H1 (cell line): ENCODE data around the gene PATL2.

Experiments
- BACH1 ChIP-seq: IDR thresholded peaks from 2 replicates; pipeline ENCODE4 v1.6.1; 2012; ENCODE audit warnings: low read length, improper control_type of control experiment
- BCL11A ChIP-seq, 2 experiments: IDR thresholded peaks; one replicate each; pipeline ENCODE4 v1.6.1; 2011; ENCODE audit warnings: low read depth in 2 of 2, low read length in 2 of 2, mild to moderate bottlenecking in 2 of 2
- EZH2 ChIP-seq: fragments of 200-600 bp; sonication (generic); IDR thresholded peaks from 2 replicates; pipeline ENCODE4 v1.7.1; 2012; ENCODE audit warnings: low read depth, mild to moderate bottlenecking, moderate library complexity, low read length, inconsistent platforms; ENCODE audit not compliant: severe bottlenecking
- GABPA ChIP-seq: IDR thresholded peaks from 2 replicates; pipeline ENCODE4 v1.6.1; 2011; ENCODE audit warnings: mild to moderate bottlenecking, low read length, moderate library complexity, borderline replicate concordance; ENCODE audit not compliant: insufficient read depth
- HDAC2 ChIP-seq, 2 experiments: fragments of 300-600 bp in 1 of 2; sonication (generic) in 1 of 2; IDR thresholded peaks; 2 replicates each; pipeline ENCODE4 v1.6.1; 2011 to 2012; ENCODE audit warnings: low read depth in 2 of 2, low read length in 2 of 2, mild to moderate bottlenecking in 2 of 2, moderate library complexity in 2 of 2, borderline replicate concordance in 1 of 2, inconsistent platforms in 1 of 2
- HDAC6 ChIP-seq: IDR thresholded peaks from one replicate; pipeline ENCODE4 v1.7.1; 2012; ENCODE audit warnings: low read depth, mild to moderate bottlenecking, inconsistent platforms, low read length, moderate library complexity
- KDM1A ChIP-seq: fragments of 200-600, 300-600 bp; sonication (generic); IDR thresholded peaks from 2 replicates; pipeline ENCODE4 v1.7.1; 2016; ENCODE audit warnings: mild to moderate bottlenecking, low read length, borderline replicate concordance
- MAFK ChIP-seq: IDR thresholded peaks from 2 replicates; pipeline ENCODE4 v1.6.1; 2012; ENCODE audit warnings: low read depth, mild to moderate bottlenecking, improper control_type of control experiment, low read length
- POLR2A ChIP-seq, 2 experiments: IDR thresholded peaks; 1 replicate in 1 of 2; 2 replicates in 1 of 2; pipeline ENCODE4 v1.6.1; 2011; ENCODE audit warnings: low read depth in 2 of 2, low read length in 2 of 2, mild to moderate bottlenecking in 2 of 2; ENCODE audit errors: control extremely low read depth in 1 of 2
- POLR2AphosphoS5 ChIP-seq: IDR thresholded peaks from 2 replicates; pipeline ENCODE4 v1.6.1; 2011; ENCODE audit warnings: low read depth, low read length
- RAD21 ChIP-seq, 2 experiments: IDR thresholded peaks in 1 of 2; conservative IDR thresholded peaks in 1 of 2; 2 replicates each; pipeline ENCODE4 v1.6.1; 2011; ENCODE audit warnings: low read depth in 2 of 2, low read length in 2 of 2, improper control_type of control experiment in 1 of 2, inconsistent platforms in 1 of 2, mild to moderate bottlenecking in 1 of 2, moderate library complexity in 1 of 2
- TF ChIP-seq, protein P1 (sequence below), 3 experiments: IDR thresholded peaks; 1 replicate in 2 of 3; 2 replicates in 1 of 3; pipeline versions ENCODE4 v1.5.1 to v1.6.1; 2011; ENCODE audit warnings: low read length in 3 of 3, mild to moderate bottlenecking in 3 of 3, inconsistent platforms in 2 of 3, low read depth in 1 of 3, moderate library complexity in 1 of 3; ENCODE audit not compliant: insufficient read depth in 1 of 3; ENCODE audit errors: control extremely low read depth in 1 of 3

DNA sequence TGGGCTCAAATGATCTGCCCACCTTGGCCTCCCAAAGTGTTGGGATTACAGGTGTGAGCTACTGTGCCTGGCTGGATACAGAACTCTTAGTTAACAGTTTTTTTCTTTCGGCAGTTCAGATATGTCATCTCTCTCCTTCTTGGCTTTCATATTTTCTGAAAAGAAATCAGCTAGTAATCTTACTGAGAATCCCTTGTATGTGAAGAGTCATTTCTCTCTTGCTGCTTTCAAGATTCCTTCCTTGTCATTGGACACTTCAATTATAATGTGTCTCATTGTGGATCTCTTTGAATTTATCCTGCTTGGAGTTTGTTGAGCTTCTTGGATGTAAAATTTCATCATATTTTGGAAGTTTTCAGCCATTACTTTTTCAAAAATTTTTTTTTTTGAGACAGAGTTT is 42.2 kb upstream of the PATL2 start:
- TF ChIP-seq POLR2A (IDR thresholded peaks at IDR 0.05; ENCODE audit: control extremely low read depth in 1 of 2, low read depth in 2 of 2, low read length in 2 of 2) (no peak), GABPA (no peak), BCL11A (IDR thresholded peaks at IDR 0.05; ENCODE audit: low read depth in 2 of 2, low read length in 2 of 2) (no peak), KDM1A (no peak), RAD21 (IDR thresholded peaks at IDR 0.05 in 1 of 2, conservative IDR thresholded peaks at IDR 0.05 in 1 of 2; ENCODE audit: low read depth in 2 of 2, low read length in 2 of 2) (no peak), HDAC2 (IDR thresholded peaks at IDR 0.05; ENCODE audit: borderline replicate concordance in 1 of 2, low read depth in 2 of 2, low read length in 2 of 2) (no peak), BACH1 (no peak), EZH2 (no peak), POLR2AphosphoS5 (no peak), HDAC6 (no peak), MAFK (no peak)
- TF ChIP-seq, protein P1, sequence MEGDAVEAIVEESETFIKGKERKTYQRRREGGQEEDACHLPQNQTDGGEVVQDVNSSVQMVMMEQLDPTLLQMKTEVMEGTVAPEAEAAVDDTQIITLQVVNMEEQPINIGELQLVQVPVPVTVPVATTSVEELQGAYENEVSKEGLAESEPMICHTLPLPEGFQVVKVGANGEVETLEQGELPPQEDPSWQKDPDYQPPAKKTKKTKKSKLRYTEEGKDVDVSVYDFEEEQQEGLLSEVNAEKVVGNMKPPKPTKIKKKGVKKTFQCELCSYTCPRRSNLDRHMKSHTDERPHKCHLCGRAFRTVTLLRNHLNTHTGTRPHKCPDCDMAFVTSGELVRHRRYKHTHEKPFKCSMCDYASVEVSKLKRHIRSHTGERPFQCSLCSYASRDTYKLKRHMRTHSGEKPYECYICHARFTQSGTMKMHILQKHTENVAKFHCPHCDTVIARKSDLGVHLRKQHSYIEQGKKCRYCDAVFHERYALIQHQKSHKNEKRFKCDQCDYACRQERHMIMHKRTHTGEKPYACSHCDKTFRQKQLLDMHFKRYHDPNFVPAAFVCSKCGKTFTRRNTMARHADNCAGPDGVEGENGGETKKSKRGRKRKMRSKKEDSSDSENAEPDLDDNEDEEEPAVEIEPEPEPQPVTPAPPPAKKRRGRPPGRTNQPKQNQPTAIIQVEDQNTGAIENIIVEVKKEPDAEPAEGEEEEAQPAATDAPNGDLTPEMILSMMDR (IDR thresholded peaks at IDR 0.05; ENCODE audit: control extremely low read depth in 1 of 3, insufficient read depth in 1 of 3, low read depth in 1 of 3, low read length in 3 of 3), result no peak
